GM12878 (cell line): Measurements from ENCODE around the gene ANKMY1. TPM values are rescaled to one million over a fixed set of nuclear protein-coding genes. Genes with fewer than 3 reads are reported as not detected.
A peak's percentile ranks its signal among the peaks of the same experiment; 100 is the strongest.

Experiments
- BHLHE40 ChIP-seq, 2 experiments: fragments of 450-650 bp in 1 of 2; IDR thresholded peaks; 2 replicates each; pipeline ENCODE4 v1.6.1; 2011 to 2017; ENCODE audit warnings: low read depth in 2 of 2, borderline replicate concordance in 1 of 2, improper control_type of control experiment in 1 of 2, low read length in 1 of 2, mild to moderate bottlenecking in 1 of 2
- CHD2 ChIP-seq: IDR thresholded peaks from 2 replicates; pipeline ENCODE4 v1.6.1; 2011; ENCODE audit warnings: low read depth, low read length, improper control_type of control experiment, borderline replicate concordance
- EGR1 ChIP-seq, 2 experiments: IDR thresholded peaks; 1 replicate in 1 of 2; 2 replicates in 1 of 2; pipeline ENCODE4 v1.6.1; 2011 to 2012; ENCODE audit warnings: low read depth in 2 of 2, low read length in 2 of 2, borderline replicate concordance in 1 of 2, mild to moderate bottlenecking in 1 of 2, moderate library complexity in 1 of 2
- ESRRA ChIP-seq: IDR thresholded peaks from 2 replicates; pipeline ENCODE4 v1.6.1; 2012; ENCODE audit warnings: mild to moderate bottlenecking, low read length, improper control_type of control experiment
- HCFC1 ChIP-seq: fragments of 150-350 bp; IDR thresholded peaks from 2 replicates; pipeline ENCODE4 v1.6.1; 2014; ENCODE audit warnings: low read length
- IKZF1 ChIP-seq: fragments of 450-650 bp; conservative IDR thresholded peaks from 2 replicates; pipeline ENCODE4 v1.6.1; 2017; ENCODE audit warnings: antibody characterized with exemption, mild to moderate bottlenecking
- IRF3 ChIP-seq: fragments of 450-650 bp; IDR thresholded peaks from 2 replicates; pipeline ENCODE4 v1.6.1; 2014; ENCODE audit warnings: mild to moderate bottlenecking
- IRF4 ChIP-seq: IDR thresholded peaks from 2 replicates; pipeline ENCODE4 v1.6.1; 2011; ENCODE audit warnings: low read depth, low read length
- IRF5 ChIP-seq: fragments of 450-650 bp; IDR thresholded peaks from 2 replicates; pipeline ENCODE4 v1.6.1; 2017; ENCODE audit warnings: borderline replicate concordance
- LARP7 ChIP-seq: fragments of 450-650 bp; IDR thresholded peaks from 2 replicates; pipeline ENCODE4 v1.6.1; 2017; ENCODE audit warnings: mild to moderate bottlenecking
- MAX ChIP-seq: IDR thresholded peaks from 2 replicates; pipeline ENCODE4 v1.6.1; 2012; ENCODE audit warnings: low read depth, low read length, improper control_type of control experiment
- MEF2B ChIP-seq: fragments of 450-650 bp; IDR thresholded peaks from 2 replicates; pipeline ENCODE4 v1.6.1; 2018; ENCODE audit warnings: mild to moderate bottlenecking, moderate library complexity; ENCODE audit not compliant: partially characterized antibody, poor library complexity, severe bottlenecking
- NFXL1 ChIP-seq: fragments of 450-650 bp; IDR thresholded peaks from 2 replicates; pipeline ENCODE4 v1.6.1; 2017; ENCODE audit warnings: antibody characterized with exemption, mild to moderate bottlenecking, borderline replicate concordance
- PAX5 ChIP-seq: IDR thresholded peaks from 2 replicates; pipeline ENCODE4 v1.6.1; 2011; ENCODE audit warnings: low read depth, low read length, borderline replicate concordance
- POLR2A ChIP-seq: IDR thresholded peaks from 2 replicates; pipeline ENCODE4 v1.6.1; 2011; ENCODE audit warnings: low read depth, mild to moderate bottlenecking, low read length
- REST ChIP-seq: IDR thresholded peaks from 2 replicates; pipeline ENCODE4 v1.6.1; 2012; ENCODE audit warnings: mild to moderate bottlenecking, low read depth, low read length
- RFX5 ChIP-seq: IDR thresholded peaks from 2 replicates; pipeline ENCODE4 v1.6.1; 2011; ENCODE audit warnings: low read depth, low read length, improper control_type of control experiment
- SKIL ChIP-seq: fragments of 450-650 bp; IDR thresholded peaks from 2 replicates; pipeline ENCODE4 v1.6.1; 2017; ENCODE audit warnings: mild to moderate bottlenecking, low read depth, inconsistent platforms; ENCODE audit not compliant: poor library complexity, severe bottlenecking
- STAT1 ChIP-seq: fragments of 450-650 bp; conservative IDR thresholded peaks from 2 replicates; pipeline ENCODE4 v1.6.1; 2014; ENCODE audit warnings: antibody characterized with exemption, mild to moderate bottlenecking
- TCF7 ChIP-seq: IDR thresholded peaks from 2 replicates; pipeline ENCODE4 v1.6.1; 2014; ENCODE audit warnings: antibody characterized with exemption, borderline replicate concordance
- ZNF207 ChIP-seq: fragments of 450-650 bp; IDR thresholded peaks from 2 replicates; pipeline ENCODE4 v1.6.1; 2014; ENCODE audit warnings: antibody characterized with exemption, mild to moderate bottlenecking, borderline replicate concordance
- polyA plus RNA-seq, 11 experiments: library from polyadenylated mRNA; depleted of rRNA in 4 of 11; unstranded in 6 of 11; stranded (reverse) in 5 of 11; fragments of >200 nt; fragmentation: Nextera tagmentation in 4 of 11; fragmentation: Illumina TruSeq in 1 of 11; extraction: Ambion mirVana in 4 of 11; extraction: Trizol in 1 of 11; gene quantifications; 1 replicate in 1 of 11; 2 replicates in 10 of 11; pipeline versions ENCODE4 v1.2.1 to v1.2.3, GENCODE V29; 2011 to 2016; ENCODE audit warnings: inconsistent platforms in 2 of 11, missing spikeins in 2 of 11, low read depth in 1 of 11
- total RNA-seq, 4 experiments: library from RNA; depleted of rRNA in 3 of 4; stranded (reverse); fragments of >200 nt in 3 of 4; fragmentation: Illumina TruSeq in 1 of 4; extraction: Trizol in 1 of 4; gene quantifications; 2 replicates each; pipeline versions ENCODE4 v1.2.1 to v1.2.3, GENCODE V29; 2013 to 2021
- TF ChIP-seq, protein P1 (sequence below): fragments of 450-650 bp; IDR thresholded peaks from 2 replicates; pipeline ENCODE4 v1.6.1; 2017; ENCODE audit warnings: low read depth, mild to moderate bottlenecking, moderate library complexity

ANKMY1 gene
- total and polyA plus RNA-seq, 10 of the 15 experiments (the other 5 are each of a cell fraction or from before 2014, with no cell fraction given) = 1.1 to 15.3 (median 11.1) TPM

DNA sequence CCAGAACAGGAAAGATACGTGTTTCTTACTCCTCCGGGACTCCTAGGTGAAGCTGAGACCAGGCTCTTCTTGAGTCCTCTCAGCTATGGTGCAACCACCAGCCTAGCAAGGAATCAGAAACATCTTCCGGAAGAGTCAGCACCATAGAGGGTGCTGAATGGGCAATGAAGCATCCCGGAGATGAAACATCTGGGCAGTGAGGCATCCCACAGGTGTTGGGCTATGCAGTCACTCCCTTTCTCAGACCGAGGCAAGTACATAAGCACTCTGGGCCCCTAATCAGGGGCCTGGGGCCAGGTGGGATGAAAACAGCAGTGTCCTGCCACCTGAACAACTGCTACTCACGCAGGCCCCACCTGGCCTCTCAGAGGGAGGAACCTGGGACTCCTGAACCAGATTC is 27.3 kb upstream of the ANKMY1 start (continued):
- TF ChIP-seq SKIL (no peak), IRF4 (no peak), REST (no peak), MAX (no peak), LARP7 (no peak), MEF2B (no peak), ESRRA (no peak), HCFC1 (no peak), BHLHE40 (IDR thresholded peaks at IDR 0.05; ENCODE audit: borderline replicate concordance in 1 of 2, low read depth in 2 of 2, low read length in 1 of 2) (no peak), IRF5 (no peak), POLR2A (peak; percentile 14; the same call in 1 of the 2 replicates), STAT1 (no peak), PAX5 (peak; percentile 36; the same call in 1 of the 2 replicates), EGR1 (IDR thresholded peaks at IDR 0.05; ENCODE audit: borderline replicate concordance in 1 of 2, low read depth in 2 of 2, low read length in 2 of 2) (no peak), CHD2 (no peak), NFXL1 (no peak), TCF7 (no peak), RFX5 (no peak), IKZF1 (no peak), IRF3 (no peak), ZNF207 (no peak)
- TF ChIP-seq, protein P1, sequence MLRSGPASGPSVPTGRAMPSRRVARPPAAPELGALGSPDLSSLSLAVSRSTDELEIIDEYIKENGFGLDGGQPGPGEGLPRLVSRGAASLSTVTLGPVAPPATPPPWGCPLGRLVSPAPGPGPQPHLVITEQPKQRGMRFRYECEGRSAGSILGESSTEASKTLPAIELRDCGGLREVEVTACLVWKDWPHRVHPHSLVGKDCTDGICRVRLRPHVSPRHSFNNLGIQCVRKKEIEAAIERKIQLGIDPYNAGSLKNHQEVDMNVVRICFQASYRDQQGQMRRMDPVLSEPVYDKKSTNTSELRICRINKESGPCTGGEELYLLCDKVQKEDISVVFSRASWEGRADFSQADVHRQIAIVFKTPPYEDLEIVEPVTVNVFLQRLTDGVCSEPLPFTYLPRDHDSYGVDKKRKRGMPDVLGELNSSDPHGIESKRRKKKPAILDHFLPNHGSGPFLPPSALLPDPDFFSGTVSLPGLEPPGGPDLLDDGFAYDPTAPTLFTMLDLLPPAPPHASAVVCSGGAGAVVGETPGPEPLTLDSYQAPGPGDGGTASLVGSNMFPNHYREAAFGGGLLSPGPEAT = no peak
